Measurements from ENCODE around the gene PGAM2. TPM values are rescaled to one million over a fixed set of nuclear protein-coding genes. Genes with fewer than 3 reads are reported as not detected.

Gene PGAM2
- total RNA-seq: under 1 TPM; 0.34 to 0.43 TPM

GRCh38 chr7:44065431-44066110, at the start of gene PGAM2:
Gene PGAM2, minus strand, starts transcription at chr7:44065567. Its CDS starts 38 bp downstream, at chr7:44065529.
- Mint-ChIP-seq H3K27me3 (peaks cover 5% of the 10 kb centered on the region), H3K4me1 (peaks cover 23% of the 10 kb centered on the region), H3K9me3 (no peaks in the 10 kb centered on the region), H3K27ac (peak within 1 kb of the TSS; percentile 59), H3K4me3 (no peak within 1 kb of the TSS), H3K36me3 (peaks cover 11% of the 10 kb centered on the region)
- DNase-seq: no peak

GRCh38 chr7:44114586-44115310, 49.4 kb upstream of the PGAM2 start:
- Mint-ChIP-seq H3K4me3 (no peak overlapping the region), H3K27ac (no peak overlapping the region), H3K36me3 (peaks cover 38% of the 10 kb centered on the region)

GRCh38 chr7:44113764-44114354, 48.5 kb upstream of the PGAM2 start:
- Mint-ChIP-seq H3K4me1 (no peaks in the 10 kb centered on the region), H3K4me3 (no peak overlapping the region), H3K27ac (no peak overlapping the region), H3K36me3 (peaks cover 30% of the 10 kb centered on the region), H3K27me3 (no peaks in the 10 kb centered on the region), H3K9me3 (no peaks in the 10 kb centered on the region)
- DNase-seq: no peak

More at GRCh38 chr7:44114586-44115310, 49.4 kb upstream of the PGAM2 start:
- H3K27me3 Mint-ChIP-seq: no peaks in the 10 kb centered on the region
- peaks cover 7% of the 10 kb centered on the region for H3K4me1 Mint-ChIP-seq
- DNase-seq: no peak
- H3K9me3 Mint-ChIP-seq: no peaks in the 10 kb centered on the region

GRCh38 chr7:44112997-44113763, 47.8 kb upstream of the PGAM2 start:
- H3K27ac Mint-ChIP-seq: no peak overlapping the region
- peaks cover 26% of the 10 kb centered on the region for H3K36me3 Mint-ChIP-seq
- H3K9me3 Mint-ChIP-seq: no peaks in the 10 kb centered on the region
- no peak overlapping the region for H3K4me3 Mint-ChIP-seq
- H3K4me1 Mint-ChIP-seq: no peaks in the 10 kb centered on the region
- DNase-seq: no peak
- no peaks in the 10 kb centered on the region for H3K27me3 Mint-ChIP-seq

GRCh38 chr7:44112231-44112996, 47.0 kb upstream of the PGAM2 start:
- Mint-ChIP-seq H3K9me3 (no peaks in the 10 kb centered on the region), H3K4me1 (no peaks in the 10 kb centered on the region), H3K27ac (no peak overlapping the region), H3K4me3 (no peak overlapping the region), H3K36me3 (peaks cover 22% of the 10 kb centered on the region), H3K27me3 (no peaks in the 10 kb centered on the region)
- no peak for DNase-seq

GRCh38 chr7:44111761-44112160, 46.4 kb upstream of the PGAM2 start:
- Mint-ChIP-seq H3K27me3 (no peaks in the 10 kb centered on the region), H3K9me3 (no peaks in the 10 kb centered on the region), H3K4me3 (no peak overlapping the region), H3K4me1 (no peaks in the 10 kb centered on the region), H3K27ac (no peak overlapping the region), H3K36me3 (peaks cover 22% of the 10 kb centered on the region)
- no peak for DNase-seq

GRCh38 chr7:44110719-44111635, 45.6 kb upstream of the PGAM2 start:
- Mint-ChIP-seq H3K9me3 (no peaks in the 10 kb centered on the region), H3K27ac (no peak overlapping the region), H3K4me1 (peaks cover 4% of the 10 kb centered on the region), H3K27me3 (no peaks in the 10 kb centered on the region), H3K36me3 (peaks cover 25% of the 10 kb centered on the region), H3K4me3 (no peak overlapping the region)
- DNase-seq: no peak

- H3K9me3 Mint-ChIP-seq: no peaks in the 10 kb centered on the region
- DNase-seq: no peak
- H3K27ac Mint-ChIP-seq: no peak overlapping the region
- H3K36me3 Mint-ChIP-seq: peaks cover 25% of the 10 kb centered on the region
- peaks cover 13% of the 10 kb centered on the region for H3K4me1 Mint-ChIP-seq
- no peaks in the 10 kb centered on the region for H3K27me3 Mint-ChIP-seq
- no peak overlapping the region for H3K4me3 Mint-ChIP-seq
Measured at GRCh38 chr7:44109991-44110390, 44.6 kb upstream of the PGAM2 start.

GRCh38 chr7:44108768-44109750, 43.7 kb upstream of the PGAM2 start:
- Mint-ChIP-seq H3K4me3 (no peak overlapping the region), H3K36me3 (peaks cover 23% of the 10 kb centered on the region), H3K4me1 (peaks cover 13% of the 10 kb centered on the region), H3K27me3 (no peaks in the 10 kb centered on the region), H3K27ac (no peak overlapping the region), H3K9me3 (no peaks in the 10 kb centered on the region)
- no peak for DNase-seq

- H3K27me3 Mint-ChIP-seq: no peaks in the 10 kb centered on the region
- peaks cover 15% of the 10 kb centered on the region for H3K4me1 Mint-ChIP-seq
- H3K9me3 Mint-ChIP-seq: no peaks in the 10 kb centered on the region
- no peak overlapping the region for H3K27ac Mint-ChIP-seq
- H3K36me3 Mint-ChIP-seq: peaks cover 17% of the 10 kb centered on the region
- no peak overlapping the region for H3K4me3 Mint-ChIP-seq
- no peak for DNase-seq
Measured at GRCh38 chr7:44107961-44108767, 42.8 kb upstream of the PGAM2 start.

GRCh38 chr7:44107116-44107960, 42.0 kb upstream of the PGAM2 start:
- Mint-ChIP-seq H3K4me3 (no peak overlapping the region), H3K27me3 (no peaks in the 10 kb centered on the region), H3K36me3 (peaks cover 8% of the 10 kb centered on the region), H3K9me3 (no peaks in the 10 kb centered on the region), H3K4me1 (peaks cover 15% of the 10 kb centered on the region), H3K27ac (no peak overlapping the region)
- no peak for DNase-seq

Measured in activated naive CD8-positive, alpha-beta T cell treated with anti-CD3 and anti-CD28 coated beads for 36 hours (primary cell).